NAMALWA (cell line): ENCODE data around the gene ZCWPW1.
A peak's percentile ranks its signal among the peaks of the same experiment; 100 is the strongest.
"Not testable (repeated sequence)": the region's sequence is repeated elsewhere in the genome, so short reads cannot be mapped to it uniquely, and the experiment has no call there.

Source experiments
- DNase-seq: peaks from one replicate; pipeline ENCODE4 v3.0.0-alpha.2; 2015; ENCODE audit warnings: low spot score

The ZCWPW1 gene

DNA sequence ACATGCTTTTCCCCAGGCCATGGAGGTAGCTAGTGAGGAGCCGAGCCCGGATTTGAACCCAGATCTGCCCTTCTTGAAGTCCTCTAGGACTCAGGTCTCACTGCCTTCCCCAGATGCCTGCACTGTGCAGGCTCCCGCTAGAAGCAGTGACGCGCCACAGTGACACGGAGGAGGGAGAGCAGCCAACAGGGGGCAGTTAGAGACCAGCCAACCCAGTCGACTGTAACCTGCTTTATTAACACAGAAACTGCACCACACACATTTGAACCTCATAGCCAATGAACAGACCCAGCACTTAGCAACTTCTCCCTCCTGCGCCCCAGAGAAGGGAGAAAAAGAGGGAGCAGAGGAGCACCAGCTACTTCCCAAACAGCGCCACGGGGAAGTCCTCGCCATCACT lies 27.8 kb downstream of the ZCWPW1 start:
- peak; percentile 58 for DNase-seq

DNA sequence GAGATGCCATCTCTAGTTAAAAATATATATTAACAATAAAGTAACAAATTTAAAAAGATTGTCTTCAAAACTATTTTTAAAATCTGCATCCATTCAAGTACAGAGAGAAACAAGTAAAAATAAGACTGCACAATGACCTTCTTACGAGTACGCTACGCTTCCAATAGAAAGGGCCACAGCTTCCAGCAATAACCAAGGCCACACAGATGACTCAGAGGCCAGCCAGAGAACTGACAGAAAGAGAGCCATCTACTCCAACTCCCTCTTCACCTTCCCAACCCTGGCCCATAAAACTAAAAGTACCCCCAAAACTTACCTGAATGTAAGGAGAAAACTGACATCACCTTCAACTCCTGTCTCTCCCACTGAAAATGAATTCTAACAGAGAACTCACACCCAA lies 28.5 kb downstream of the ZCWPW1 start:
- no peak for DNase-seq

DNA sequence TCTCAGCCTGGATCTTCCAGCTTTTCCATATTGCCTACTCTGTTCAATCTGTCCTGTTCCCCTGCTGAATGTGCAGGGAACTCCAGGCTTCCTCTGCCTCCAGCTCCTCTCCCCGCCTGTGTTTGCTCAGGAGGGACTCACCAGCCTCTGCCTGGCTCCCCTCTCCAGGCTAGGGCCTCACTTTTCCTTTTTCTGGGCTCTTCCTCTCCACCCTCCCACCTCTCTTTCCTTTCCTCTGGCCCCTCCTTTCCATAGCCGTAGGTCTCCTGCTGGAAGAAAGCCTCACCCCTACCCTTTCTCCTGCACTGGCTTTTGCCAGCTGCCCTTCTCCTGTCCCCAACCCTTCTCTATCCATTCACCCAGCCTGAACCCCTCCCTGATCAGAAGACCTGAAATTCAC lies 30.3 kb downstream of the ZCWPW1 start:
- DNase-seq = no peak

DNA sequence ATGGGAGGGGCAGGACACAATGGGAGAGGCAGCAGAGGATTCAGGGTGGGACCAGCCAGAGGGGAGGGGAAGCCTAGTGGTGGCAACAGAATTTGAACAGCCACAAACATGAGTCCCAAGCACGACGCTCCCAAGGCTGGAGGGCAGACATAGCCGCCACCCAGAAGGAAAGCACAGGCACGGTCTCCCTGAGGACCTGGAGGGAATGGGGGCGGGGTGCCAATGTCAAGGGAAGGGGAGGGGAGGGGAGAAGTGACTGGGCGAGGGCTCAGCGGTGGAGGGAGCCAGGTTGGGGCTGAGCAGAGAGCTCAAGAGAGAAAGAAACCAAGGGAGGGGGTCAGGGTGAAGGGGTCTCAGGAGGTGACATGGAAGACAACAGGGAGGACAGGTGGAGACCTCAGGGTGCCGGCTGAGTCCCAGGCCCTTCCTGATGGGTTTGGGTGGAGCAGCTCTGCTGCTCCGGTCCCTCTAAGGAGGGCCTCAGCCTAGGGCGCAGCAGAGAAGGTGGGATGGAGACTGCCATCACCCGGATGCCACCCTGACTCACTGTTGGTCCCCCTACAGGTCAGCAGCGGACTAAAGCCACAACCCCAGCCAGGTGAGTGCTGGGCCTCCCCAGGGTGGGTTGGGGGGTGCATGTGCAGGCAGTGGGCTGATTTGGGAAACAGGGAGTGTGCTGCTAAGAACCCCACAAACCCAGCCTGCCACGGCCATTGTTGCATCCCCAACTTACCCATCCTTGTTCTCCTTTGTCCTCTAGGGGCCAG lies 31.0 kb downstream of the ZCWPW1 start:
- no peak for DNase-seq

DNA sequence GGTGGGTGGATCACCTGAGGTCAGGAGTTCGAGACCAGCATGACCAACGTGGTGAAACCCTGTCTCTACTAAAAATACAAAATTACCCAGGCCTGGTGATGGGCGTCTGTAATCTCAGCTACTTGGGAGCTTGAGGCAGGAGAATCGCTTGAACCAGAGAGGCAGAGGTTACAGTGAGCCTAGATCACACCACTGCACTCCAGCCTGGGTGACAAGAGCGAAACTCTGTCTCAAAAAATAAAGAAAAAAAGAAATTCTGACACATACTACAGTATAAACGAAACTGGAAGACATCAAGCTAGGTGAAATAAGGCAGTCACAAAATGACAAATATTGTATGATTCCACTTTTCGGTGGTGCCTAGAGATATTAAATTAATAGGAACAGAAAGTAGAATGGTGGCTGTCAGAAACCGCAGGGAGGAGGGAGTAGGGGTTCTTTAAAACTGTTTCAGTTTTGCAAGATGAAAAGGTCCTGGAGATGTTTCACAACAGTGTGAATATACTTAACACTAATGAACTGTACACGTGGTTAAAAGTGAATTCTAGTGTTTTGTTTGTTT lies 32.0 kb downstream of the ZCWPW1 start:
- DNase-seq = peak; percentile 85

DNA sequence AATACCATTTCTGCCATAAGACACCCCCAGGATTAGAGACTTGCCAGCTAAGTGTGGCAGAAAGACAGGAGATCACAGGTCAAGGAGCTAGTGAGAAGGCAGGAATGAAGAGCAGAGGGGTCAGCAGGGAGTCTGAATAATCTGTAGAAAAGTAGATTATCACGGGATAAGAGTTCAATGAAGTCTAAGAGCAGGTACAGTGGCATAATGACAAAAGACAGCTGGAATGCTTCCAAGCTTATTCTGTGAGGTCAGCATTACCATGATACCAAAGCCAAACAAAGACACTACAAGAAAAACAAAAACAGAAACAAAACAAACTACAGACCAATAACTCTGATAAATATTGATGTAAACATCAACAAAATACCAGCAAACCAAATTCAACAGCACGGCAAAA lies 34.4 kb downstream of the ZCWPW1 start:
- DNase-seq = no peak

DNA sequence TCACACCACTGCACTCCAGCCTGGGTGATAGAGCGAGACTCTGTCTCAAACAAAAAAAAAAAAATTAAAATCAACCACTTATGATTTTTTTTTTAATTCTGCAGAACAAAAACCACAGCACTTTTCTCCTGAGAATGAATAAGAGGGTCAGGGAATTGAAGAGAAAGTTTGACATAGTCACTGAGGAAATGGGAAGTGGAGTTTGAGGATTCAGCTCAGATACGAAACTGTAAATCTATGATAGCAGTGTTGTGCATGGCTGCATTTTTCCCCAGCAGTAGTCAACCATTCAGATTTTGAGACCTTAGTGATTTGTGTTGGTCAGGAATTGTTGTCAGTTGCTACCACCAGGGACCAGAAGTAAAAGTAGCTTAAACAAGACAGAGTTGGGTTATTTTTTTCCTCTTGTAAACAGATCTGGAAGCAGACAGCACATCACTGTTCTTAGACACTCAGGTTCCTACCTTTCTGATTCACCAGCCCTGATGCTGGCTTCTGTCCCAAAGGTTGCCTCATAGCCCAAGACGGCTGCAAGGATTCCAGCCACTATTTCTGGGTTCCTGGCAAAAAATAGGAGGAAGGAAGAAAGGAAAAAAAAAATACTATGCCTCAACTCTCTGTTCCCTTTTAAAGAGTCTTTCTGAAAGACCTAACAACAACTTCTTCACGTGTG lies 35.1 kb downstream of the ZCWPW1 start:
- peak; percentile 35 for DNase-seq

DNA sequence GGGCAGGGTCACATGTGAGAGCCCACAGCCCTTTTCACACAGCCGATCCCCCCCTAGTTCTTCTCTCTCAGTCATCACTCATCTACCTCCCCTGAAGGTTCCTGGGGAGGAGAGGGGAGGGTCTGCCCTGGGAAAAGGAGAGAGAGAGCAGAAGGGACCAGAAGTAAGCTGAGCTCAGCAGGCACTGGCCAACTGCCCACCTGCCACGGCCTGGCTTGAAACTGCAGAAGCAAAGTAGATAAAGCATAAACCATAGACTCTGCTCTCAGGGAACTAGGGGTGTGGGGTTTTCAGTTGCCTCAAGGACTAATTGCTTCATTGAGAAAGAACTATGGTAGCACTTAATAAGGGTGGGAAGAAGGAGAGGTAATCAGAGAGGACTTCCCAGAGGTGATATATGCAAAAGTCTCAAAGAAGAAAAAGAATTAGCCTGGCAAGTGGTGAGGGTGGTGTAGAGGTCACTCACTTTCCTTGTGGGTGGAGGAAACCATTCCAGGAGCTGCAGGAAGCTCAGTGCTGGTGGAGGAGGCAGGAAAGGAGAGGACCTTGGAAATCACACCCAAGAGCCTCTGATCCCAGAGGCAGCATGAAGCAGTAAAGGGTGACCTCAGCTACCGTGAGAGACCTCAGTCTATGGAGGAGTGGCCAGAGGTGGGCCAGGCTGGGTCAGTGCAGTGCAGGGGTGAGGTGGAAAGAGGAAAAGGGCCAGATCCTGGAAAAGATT lies 38.1 kb downstream of the ZCWPW1 start:
- no peak for DNase-seq

DNA sequence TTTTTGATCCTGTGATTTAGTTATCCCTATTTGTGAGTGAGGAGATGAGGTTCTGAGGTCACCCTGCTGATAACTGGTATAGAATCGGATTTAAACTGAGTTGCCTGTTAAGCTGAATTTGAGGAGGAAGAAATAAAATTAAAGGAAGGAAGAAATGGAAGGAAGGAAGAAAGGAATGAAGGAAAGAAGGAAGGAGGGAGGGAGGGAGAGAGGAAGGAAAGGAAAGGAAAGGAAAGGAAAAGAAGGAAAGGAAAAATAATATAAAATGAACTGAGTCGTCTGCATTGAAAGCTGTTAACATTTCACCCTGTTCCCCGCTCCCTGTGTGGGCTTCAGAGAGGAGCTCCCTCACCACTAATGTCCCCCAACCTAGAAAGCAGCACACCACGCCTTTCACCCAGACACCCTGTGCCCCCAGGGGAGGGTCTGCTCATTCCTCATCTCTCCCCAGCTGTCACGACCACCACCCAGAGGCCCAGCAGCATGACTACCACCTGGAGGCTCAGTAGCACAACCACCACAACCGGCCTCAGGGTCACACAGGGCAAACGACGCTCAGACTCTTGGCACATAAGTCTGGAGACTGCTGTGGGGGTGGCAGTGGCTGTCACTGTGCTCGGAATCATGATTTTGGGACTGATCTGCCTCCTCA lies 38.9 kb downstream of the ZCWPW1 start:
- no peak for DNase-seq

DNA sequence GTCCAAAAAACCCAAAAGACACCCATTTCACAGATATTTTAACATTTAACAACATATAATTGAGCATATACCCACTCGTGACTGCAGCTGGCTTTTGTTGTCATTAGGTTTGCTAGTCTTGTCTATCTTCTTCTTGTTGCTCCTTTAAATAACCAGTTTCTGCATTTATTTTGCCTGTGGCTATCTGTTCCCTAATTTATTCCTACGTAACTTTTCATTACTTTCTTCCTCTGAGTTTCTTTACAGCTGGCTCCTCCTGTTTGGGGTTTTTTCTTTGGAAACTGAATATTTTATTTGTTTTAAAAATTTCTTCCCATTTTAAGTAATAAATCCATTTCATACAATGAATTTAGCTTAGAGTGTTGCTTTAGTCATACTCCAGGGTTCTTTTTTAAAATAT lies 40.8 kb downstream of the ZCWPW1 start:
- DNase-seq = no peak

DNA sequence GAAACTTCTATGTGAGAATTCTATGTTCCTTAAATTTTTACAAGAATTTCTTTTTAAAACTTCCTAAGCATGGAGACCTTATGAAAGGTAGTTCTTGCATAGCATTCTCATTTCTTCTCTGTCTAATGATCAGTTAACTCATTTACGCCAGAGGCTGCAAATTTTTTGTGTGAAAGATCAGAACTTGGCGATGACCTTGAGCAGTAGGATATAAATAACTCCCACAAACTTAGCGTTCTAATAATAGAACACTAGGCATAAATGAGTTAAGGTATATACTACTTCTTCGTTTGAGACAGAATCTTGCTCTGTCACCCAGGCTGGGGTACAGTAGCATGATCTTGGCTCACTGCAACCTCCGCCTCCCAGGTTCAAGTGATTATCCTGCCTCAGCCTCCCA lies 41.6 kb downstream of the ZCWPW1 start:
- no peak for DNase-seq

DNA sequence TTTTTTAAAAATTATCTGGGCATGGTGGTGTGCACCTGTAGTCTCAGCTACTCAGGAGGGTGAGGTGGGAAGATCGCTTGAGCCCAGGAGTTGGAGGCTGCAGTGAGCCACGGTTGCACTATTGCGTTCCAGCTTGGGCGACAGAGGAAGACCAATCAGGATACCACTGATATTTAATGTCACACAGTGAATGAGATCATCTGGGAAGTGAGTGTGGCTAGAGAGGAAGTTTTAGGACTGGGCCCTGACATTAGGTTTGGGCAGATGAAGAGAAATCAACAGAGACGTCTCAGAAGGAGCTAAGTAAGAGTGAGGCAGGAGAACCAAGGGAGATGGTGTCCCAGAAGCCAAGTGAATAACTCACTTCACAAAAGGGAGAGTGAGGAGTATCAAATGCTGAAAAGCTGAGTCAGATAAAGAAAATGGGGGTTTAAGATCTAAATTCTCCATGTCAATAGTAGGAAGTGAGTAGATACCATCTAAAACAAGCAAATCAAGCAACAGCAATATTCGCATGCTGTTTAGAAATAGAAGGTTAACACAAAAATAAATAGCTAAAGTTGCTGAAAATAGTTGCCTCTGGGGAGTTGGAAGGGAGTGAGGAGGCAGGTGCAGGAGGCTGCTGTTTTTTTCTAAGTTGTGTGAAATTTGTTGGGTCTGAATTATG lies 43.7 kb downstream of the ZCWPW1 start:
- peak; percentile 63 for DNase-seq

DNA sequence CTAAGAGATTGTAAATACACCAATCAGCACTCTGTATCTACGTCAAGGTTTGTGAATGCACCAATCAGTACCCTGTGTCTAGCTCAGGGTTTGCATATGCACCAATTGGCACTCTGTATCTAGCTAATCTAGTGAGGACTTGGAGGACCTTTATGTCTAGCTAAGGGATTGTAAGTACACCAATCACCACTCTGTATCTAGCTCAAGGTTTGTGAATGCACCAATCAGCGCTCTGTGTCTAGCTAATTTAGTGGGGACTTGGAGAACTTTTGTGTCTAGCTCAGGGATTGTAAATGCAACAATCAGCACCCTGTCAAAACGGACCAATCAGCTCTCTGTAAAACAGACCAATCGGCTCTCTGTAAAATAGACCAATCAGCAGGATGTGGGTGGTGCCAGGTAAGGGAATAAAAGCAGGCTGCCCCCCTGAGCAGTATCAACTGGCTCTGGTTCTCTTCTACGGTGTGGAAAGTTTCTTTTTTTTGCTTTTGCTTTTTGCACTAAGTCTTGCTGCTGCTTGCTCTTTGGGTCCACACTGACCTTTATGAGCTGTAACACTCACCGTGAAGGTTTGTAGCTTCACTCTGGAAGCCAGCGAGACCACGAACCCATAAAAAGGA lies 46.2 kb downstream of the ZCWPW1 start:
- DNase-seq = peak; percentile 61

DNA sequence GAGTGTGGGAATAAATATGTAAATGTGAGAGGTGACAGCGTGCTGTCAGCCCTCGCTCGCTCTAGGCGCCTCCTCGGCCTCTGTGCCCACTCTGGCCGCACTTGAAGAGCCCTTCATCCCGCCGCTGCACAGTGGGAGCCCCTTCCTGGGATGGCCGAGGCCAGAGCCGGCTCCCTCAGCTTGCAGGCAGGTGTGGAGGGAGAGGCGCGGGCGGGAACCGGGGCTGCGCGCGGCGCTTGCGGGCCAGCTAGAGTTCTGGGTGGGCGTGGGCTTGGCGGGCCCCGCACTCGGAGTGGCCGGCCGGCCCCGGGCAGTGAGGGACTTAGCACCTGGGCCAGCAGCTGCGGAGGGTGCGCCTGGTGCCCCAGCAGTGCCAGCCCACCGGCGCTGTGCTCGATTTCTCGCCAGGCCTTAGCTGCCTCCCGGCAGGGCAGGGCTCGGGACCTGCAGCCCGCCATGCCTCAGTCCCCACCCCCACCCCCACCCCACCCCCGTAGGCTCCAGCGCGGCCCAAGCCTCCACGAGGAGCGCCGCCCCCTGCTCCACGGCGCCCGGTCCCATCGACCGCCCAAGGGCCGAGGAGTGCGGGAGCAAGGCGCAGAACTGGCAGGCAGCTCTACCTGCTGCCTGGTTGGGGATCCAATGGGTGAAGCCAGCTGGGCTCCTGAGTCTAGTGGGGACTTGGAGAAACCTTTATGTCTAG lies 46.8 kb downstream of the ZCWPW1 start:
- DNase-seq = not testable (repeated sequence)

DNA sequence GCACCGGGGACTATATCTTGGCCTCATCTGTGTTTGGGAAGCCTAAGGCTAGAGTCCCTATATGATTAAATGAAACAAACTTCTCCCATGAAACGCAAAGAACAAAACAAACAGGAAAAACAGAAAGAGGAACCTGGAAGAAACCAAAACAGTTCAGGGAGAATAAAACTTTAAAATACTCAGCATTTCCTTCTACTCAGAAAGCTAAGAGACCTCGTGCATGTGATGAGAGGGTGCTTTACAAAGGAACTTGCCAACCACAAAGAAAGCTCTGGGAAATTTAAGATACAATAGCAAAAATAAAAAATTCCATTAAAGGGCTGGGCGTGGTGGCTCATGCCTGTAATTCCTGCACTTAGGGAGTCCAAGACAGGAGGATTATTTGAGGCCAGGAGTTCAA lies 48.3 kb downstream of the ZCWPW1 start:
- no peak for DNase-seq

DNA sequence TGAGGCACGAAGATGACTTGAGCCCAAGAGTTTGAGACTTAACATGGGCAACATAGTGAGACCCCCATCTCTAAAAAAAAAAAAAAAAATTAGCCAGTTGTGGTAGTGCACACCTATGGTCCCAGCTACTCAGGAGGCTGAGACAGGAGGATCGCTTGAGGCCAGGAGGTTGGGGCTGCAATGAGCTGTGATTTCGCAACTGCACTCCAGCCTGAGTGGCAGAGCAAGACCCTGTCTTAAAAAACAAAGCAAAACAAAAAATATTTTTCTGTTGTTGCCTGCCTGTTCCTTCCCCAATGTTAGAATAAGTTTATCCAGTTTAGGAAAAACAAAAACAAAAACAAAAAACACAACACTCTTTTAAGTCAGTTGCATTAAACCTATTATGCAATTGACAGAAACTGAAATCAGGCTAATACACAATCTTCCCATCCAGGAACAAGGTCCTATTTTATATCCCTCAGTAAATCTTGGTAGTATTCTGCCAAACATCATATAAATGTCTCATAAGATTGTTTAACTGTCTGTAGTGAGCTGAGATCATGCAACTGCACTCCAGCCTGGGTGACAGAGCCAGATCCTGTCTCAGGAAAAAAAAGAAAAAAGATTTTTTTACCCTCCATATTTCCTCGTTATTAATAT lies 50.3 kb downstream of the ZCWPW1 start:
- no peak for DNase-seq

DNA sequence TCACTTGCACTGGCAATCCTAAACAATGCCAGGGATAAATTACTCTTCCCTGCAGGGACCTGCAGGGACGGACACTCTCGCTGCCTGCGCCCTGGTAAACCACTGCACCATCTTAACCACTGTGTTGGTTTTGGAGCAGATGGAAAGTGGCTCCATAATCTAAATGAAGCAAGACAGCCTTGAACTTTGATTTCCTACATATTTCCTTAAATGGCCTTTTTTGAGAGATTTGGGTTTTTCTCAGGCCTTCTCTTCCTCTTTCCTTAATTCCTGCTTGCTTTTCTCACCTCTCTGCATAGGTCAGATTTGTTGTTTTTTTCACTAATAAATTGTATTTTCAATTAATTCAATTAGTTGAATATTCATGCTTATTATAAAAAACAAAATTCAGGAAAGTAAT lies 52.4 kb downstream of the ZCWPW1 start:
- no peak for DNase-seq

DNA sequence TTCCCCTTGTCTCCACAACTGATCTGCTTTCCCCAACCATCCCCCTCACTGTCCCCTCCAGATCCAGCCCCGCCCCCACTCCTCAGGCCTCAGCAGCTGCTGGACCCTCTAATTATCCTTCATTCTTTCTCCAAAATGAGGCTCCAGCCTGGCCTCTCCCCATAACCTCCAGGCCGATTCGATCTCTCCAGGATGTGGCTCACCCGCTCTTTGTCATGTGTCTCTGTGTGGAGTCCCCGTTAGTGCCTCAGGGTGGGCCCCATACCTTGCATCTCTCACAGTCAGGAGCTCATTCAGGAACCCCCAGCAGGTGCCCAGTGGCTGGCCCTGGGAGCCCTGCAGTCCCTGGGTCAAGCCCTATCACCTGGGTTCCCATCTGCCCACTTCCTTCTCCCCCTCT lies 53.9 kb downstream of the ZCWPW1 start:
- DNase-seq = no peak

DNA sequence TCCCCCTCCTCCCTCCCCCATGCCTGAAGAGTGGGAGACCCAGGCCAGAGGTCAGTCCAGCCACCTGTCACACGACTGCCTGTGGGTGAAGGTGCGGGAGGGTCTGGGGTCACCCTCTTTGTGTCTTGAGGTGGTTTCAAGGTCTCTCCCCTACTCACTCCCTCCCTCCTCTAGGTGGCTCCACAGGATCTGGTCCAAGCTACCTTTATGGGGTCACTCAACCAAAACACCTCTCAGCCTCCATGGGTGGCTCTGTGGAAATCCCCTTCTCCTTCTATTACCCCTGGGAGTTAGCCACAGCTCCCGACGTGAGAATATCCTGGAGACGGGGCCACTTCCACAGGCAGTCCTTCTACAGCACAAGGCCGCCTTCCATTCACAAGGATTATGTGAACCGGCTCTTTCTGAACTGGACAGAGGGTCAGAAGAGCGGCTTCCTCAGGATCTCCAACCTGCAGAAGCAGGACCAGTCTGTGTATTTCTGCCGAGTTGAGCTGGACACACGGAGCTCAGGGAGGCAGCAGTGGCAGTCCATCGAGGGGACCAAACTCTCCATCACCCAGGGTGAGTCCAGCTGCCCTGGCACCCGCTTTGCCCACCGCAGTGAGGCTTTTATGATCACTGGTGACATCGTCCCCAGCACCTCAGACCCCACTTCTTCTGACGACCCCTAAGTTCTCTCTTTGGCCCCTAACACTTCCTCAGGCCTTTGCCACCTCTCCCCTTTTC lies 54.5 kb downstream of the ZCWPW1 start:
- DNase-seq = peak; percentile 70
